Adrenal gland (tissue), 12 donors: ENCODE measurements around the gene TRIM46. TPM values are rescaled to one million over a fixed set of nuclear protein-coding genes. Genes with fewer than 3 reads are reported as not detected.
"Not testable (repeated sequence)": the region's sequence is repeated elsewhere in the genome, so short reads cannot be mapped to it uniquely, and the experiment has no call there.

Experiments used
- DNase-seq, 7 donors: peaks; one replicate each; pipeline ENCODE4 v3.0.0-alpha.2; 2019 to 2020
- H3K27ac ChIP-seq, 5 donors: fragments of 200-600 bp; sonication (generic) in 4 of 5; 1 replicate in 3 of 5; 2 replicates in 2 of 5; pipeline versions ENCODE4 v1.5.1 to v1.8.0; 2016 to 2020; ENCODE audit warnings: mild to moderate bottlenecking in 1 of 5
- H3K27me3 ChIP-seq: fragments of 200-600 bp; 2 replicates; pipeline ENCODE4 v1.8.0; 2021
- H3K36me3 ChIP-seq, 2 donors: fragments of 200-600 bp; replicated peaks in 1 of 2; 1 replicate in 1 of 2; 2 replicates in 1 of 2; pipeline versions ENCODE4 v1.5.1 to v1.8.0; 2018 to 2022
- H3K4me1 ChIP-seq, 2 donors: fragments of 200-600 bp; replicated peaks in 1 of 2; 1 replicate in 1 of 2; 2 replicates in 1 of 2; pipeline versions ENCODE4 v1.5.1 to v1.8.0; 2018 to 2021
- H3K4me3 ChIP-seq, 4 donors: fragments of 200-600 bp; sonication (generic) in 3 of 4; one replicate each; pipeline ENCODE4 v1.5.1; 2016 to 2018
- H3K9me3 ChIP-seq, 3 donors: fragments of 200-600 bp; sonication (generic) in 1 of 3; replicated peaks in 1 of 3; 1 replicate in 2 of 3; 2 replicates in 1 of 3; pipeline versions ENCODE4 v1.5.1 to v1.8.0; 2016 to 2021
- CTCF ChIP-seq, 6 experiments: fragments of 450-650 bp in 4 of 6; fragments of 200-600 bp in 2 of 6; sonication (generic) in 1 of 6; IDR thresholded peaks; 1 replicate in 5 of 6; 2 replicates in 1 of 6; pipeline versions ENCODE4 v1.5.1 to v1.8.0; 2016 to 2021; ENCODE audit warnings: antibody characterized with exemption in 6 of 6, mild to moderate bottlenecking in 2 of 6, moderate library complexity in 1 of 6
- POLR2A ChIP-seq, 2 donors: fragments of 450-650 bp; IDR thresholded peaks; one replicate each; pipeline ENCODE4 v1.6.1; 2017; ENCODE audit warnings: antibody characterized with exemption in 2 of 2, mild to moderate bottlenecking in 2 of 2, moderate library complexity in 1 of 2
- WGBS, 4 donors: extraction: QIAGEN DNeasy Blood & Tissue Kit in 2 of 4; methylation state at CpG; one replicate each; pipeline versions ENCODE4 v1.1.5 to v1.1.7; 2013 to 2017; 5-methylcytosine and 5-hydroxymethylcytosine counted together
- intact Hi-C, 2 donors: fragments of 100-400 bp; cut with DNase I; formaldehyde crosslinking; loops; one replicate each; pipeline versions ENCODE4 v1.14.1 to v1.15.0; 2022 to 2023
- polyA plus RNA-seq, 3 donors: library from polyadenylated mRNA; stranded (reverse); fragments of 200-250 nt in 2 of 3; fragments of 350-450 nt in 1 of 3; fragmentation: Illumina TruSeq in 1 of 3; extraction: RNeasy Lipid Tissue Mini Kit (QIAGEN cat#74804) in 1 of 3; gene quantifications; one replicate each; pipeline ENCODE4 v1.2.3, GENCODE V29; 2013 to 2014
- total RNA-seq, 9 donors: library from RNA; depleted of rRNA in 4 of 9; stranded (reverse); fragments of >200 nt in 4 of 9; fragments of 120-200 nt in 1 of 9; fragmentation: NEBNext Ultra II Directional in 1 of 9; extraction: Animal tissue kit (Norgen Biotek cat#: 25700) in 1 of 9; gene quantifications; one replicate each; pipeline versions ENCODE4 v1.1.0 to v1.2.4, GENCODE V29; 2013 to 2023
- donor health status: healthy with polysubstance abuse.
- donor health status: Bipolar disorder and iron deficiency.
- donor health status: DM: yes; HTN: yes; CAD: no.
- donor health status: DM: no; HTN: no; CAD: no.
- donor health status: DM: no; HTN: no; CAD: no.
- donor health status: DM: yes; HTN: yes; CAD: no.

Gene TRIM46
- total and polyA plus RNA-seq, 12 donors, result 0.19 to 5.6 (median 0.59) TPM; not detected in 2

GRCh38 chr1:155210314-155211104, 36.9 kb downstream of the TRIM46 start:
- TF ChIP-seq POLR2A (IDR thresholded peaks at IDR 0.05) (no peak), CTCF (IDR thresholded peaks at IDR 0.05) (no peak)
- no peak overlapping the region for H3K27ac ChIP-seq

GRCh38 chr1:155211381-155212050, 37.9 kb downstream of the TRIM46 start:
- intact Hi-C loops, H3K4me3 ChIP-seq, H3K27ac ChIP-seq, H3K27me3 ChIP-seq, H3K9me3 ChIP-seq, H3K36me3 ChIP-seq: not testable (repeated sequence)
- DNase-seq, result peak in 1 of 7 donors; percentile 60
- WGBS, 4 donors, result 47 to 85% (median 60%) methylated on average over 2 to 13 of the region's 13 CpGs
- peaks cover 23 to 28% of the 10 kb centered on the region in 2 donors for H3K4me1 ChIP-seq

More at GRCh38 chr1:155210314-155211104, 36.9 kb downstream of the TRIM46 start:
- DNase-seq, result no peak
- Histone ChIP-seq H3K4me3 (no peak overlapping the region), H3K27me3 (no peaks in the 10 kb centered on the region), H3K4me1 (peaks cover 24 to 30% of the 10 kb centered on the region in 2 donors), H3K36me3 (no peaks in the 10 kb centered on the region), H3K9me3 (no peaks in the 10 kb centered on the region)
- intact Hi-C loops, result no loop called here
- 72 to 92% (median 79%) methylated on average over 3 to 4 of the region's 4 CpGs for WGBS, 4 donors

GRCh38 chr1:155212051-155212440, 38.4 kb downstream of the TRIM46 start:
- H3K27me3 ChIP-seq, H3K27ac ChIP-seq, H3K9me3 ChIP-seq, intact Hi-C loops, DNase-seq, H3K36me3 ChIP-seq, H3K4me3 ChIP-seq: not testable (repeated sequence)
- 63 to 71% (median 68%) methylated on average over 5 to 7 of the region's 7 CpGs; no CpG with 5 or more reads in 1 of the 4 donors for WGBS, 4 donors
- H3K4me1 ChIP-seq, result peaks cover 18 to 24% of the 10 kb centered on the region in 2 donors

GRCh38 chr1:155214702-155215101, 41.1 kb downstream of the TRIM46 start:
- H3K9me3 ChIP-seq, H3K36me3 ChIP-seq, DNase-seq, H3K27me3 ChIP-seq, intact Hi-C loops, H3K4me3 ChIP-seq, H3K27ac ChIP-seq: not testable (repeated sequence)
- H3K4me1 ChIP-seq, result peaks cover 3 to 13% of the 10 kb centered on the region in 2 donors
- 80 to 89% (median 82%) methylated on average over 4 to 8 of the region's 10 CpGs for WGBS, 4 donors

GRCh38 chr1:155218854-155219591, 45.4 kb downstream of the TRIM46 start:
- H3K4me1 ChIP-seq, result peaks cover under 1 to 12% of the 10 kb centered on the region in 2 donors
- DNase-seq, result peak in 4 of 7 donors; percentile 61 to 84 (median 69)
- 30 to 40% (median 35%) methylated on average over 7 of the region's 7 CpGs for WGBS, 4 donors
- TF ChIP-seq POLR2A (IDR thresholded peaks at IDR 0.05) (no peak), CTCF (IDR thresholded peaks at IDR 0.05) (no peak)
- H3K4me3 ChIP-seq, result peak overlapping the region in 1 of 4 donors; percentile 3
- no peaks in the 10 kb centered on the region for H3K27me3 ChIP-seq
- no peaks in the 10 kb centered on the region for H3K36me3 ChIP-seq
- no peaks in the 10 kb centered on the region for H3K9me3 ChIP-seq
- intact Hi-C loops, result no loop called here
- peak overlapping the region in 1 of 5 donors; percentile 5 for H3K27ac ChIP-seq
